GM23338 (cell line): Measurements from ENCODE around the gene NCKIPSD.

Experiments
- CREB1 ChIP-seq: fragments of 250-450 bp; sonication (Bioruptor Pico); IDR thresholded peaks from 2 replicates; pipeline ENCODE4 v1.5.0; 2020; ENCODE audit warnings: low read depth, mild to moderate bottlenecking, moderate library complexity
- POLR2AphosphoS5 ChIP-seq: IDR thresholded peaks from 2 replicates; pipeline ENCODE4 v1.6.1; 2016; ENCODE audit warnings: antibody characterized with exemption, low read depth
- TF ChIP-seq, protein P1 (sequence below), 2 experiments: fragments of 200-600 bp in 1 of 2; sonication (generic) in 1 of 2; conservative IDR thresholded peaks; 2 replicates each; pipeline versions ENCODE4 v1.5.1 to v1.6.1; 2016 to 2017; ENCODE audit warnings: antibody characterized with exemption in 2 of 2, low read depth in 2 of 2, mild to moderate bottlenecking in 2 of 2, moderate library complexity in 1 of 2

DNA sequence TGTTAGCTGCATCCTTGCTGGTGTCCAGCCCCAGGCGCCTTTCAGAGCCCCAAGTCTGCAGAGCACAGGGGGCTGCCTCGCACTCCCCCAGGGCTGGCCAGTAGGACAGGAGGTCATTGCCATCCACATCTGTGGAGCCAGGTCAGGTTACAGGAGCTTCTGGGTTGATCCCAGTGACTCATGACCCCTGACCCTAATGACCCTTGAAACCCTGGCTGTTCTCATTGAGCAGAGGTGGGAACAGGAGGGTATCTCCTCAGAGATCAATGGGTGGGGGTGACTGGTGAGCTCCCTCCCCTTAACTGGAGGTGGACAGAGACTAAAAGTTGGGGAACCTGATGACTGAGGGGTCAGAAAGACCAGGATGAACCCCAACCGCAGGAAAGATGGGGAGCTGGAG, 44.3 kb downstream of the NCKIPSD start:
- TF ChIP-seq POLR2AphosphoS5 (no peak), CREB1 (CRISPR knock-in tag) (no peak)
- TF ChIP-seq, protein P1, sequence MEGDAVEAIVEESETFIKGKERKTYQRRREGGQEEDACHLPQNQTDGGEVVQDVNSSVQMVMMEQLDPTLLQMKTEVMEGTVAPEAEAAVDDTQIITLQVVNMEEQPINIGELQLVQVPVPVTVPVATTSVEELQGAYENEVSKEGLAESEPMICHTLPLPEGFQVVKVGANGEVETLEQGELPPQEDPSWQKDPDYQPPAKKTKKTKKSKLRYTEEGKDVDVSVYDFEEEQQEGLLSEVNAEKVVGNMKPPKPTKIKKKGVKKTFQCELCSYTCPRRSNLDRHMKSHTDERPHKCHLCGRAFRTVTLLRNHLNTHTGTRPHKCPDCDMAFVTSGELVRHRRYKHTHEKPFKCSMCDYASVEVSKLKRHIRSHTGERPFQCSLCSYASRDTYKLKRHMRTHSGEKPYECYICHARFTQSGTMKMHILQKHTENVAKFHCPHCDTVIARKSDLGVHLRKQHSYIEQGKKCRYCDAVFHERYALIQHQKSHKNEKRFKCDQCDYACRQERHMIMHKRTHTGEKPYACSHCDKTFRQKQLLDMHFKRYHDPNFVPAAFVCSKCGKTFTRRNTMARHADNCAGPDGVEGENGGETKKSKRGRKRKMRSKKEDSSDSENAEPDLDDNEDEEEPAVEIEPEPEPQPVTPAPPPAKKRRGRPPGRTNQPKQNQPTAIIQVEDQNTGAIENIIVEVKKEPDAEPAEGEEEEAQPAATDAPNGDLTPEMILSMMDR (conservative IDR thresholded peaks at IDR 0.05; ENCODE audit: low read depth in 2 of 2): no peak
